Endodermal cell (in vitro differentiated cells): ENCODE measurements around the gene A3GALT2. TPM values are rescaled to one million over a fixed set of nuclear protein-coding genes. Genes with fewer than 3 reads are reported as not detected.

Experiments
- DNase-seq: peaks from one replicate; pipeline ENCODE4 v3.0.0-alpha.2; 2017
- H3K27ac ChIP-seq: 2 replicates; pipeline ENCODE4 v1.5.1; 2013; ENCODE audit warnings: mild to moderate bottlenecking, low read depth, low read length, moderate library complexity
- H3K27me3 ChIP-seq: 2 replicates; pipeline ENCODE4 v1.6.1; 2013; ENCODE audit warnings: mild to moderate bottlenecking, low read length, moderate library complexity; ENCODE audit not compliant: insufficient read depth, control insufficient read depth, poor library complexity, severe bottlenecking
- H3K36me3 ChIP-seq: 2 replicates; pipeline ENCODE4 v1.7.0; 2013; ENCODE audit warnings: mild to moderate bottlenecking, low read length, moderate library complexity; ENCODE audit not compliant: control insufficient read depth, insufficient read depth
- H3K4me1 ChIP-seq: one replicate; pipeline ENCODE4 v1.7.0; 2013; ENCODE audit warnings: low read length; ENCODE audit not compliant: control insufficient read depth, insufficient read depth
- H3K4me3 ChIP-seq: 2 replicates; pipeline ENCODE4 v1.5.1; 2013; ENCODE audit warnings: mild to moderate bottlenecking, low read length, moderate library complexity
- H3K9ac ChIP-seq: 2 replicates; pipeline ENCODE4 v1.6.1; 2013; ENCODE audit warnings: mild to moderate bottlenecking, low read length, moderate library complexity; ENCODE audit not compliant: poor library complexity, severe bottlenecking; ENCODE audit errors: extremely low read depth
- H3K9me3 ChIP-seq: 2 replicates; pipeline ENCODE4 v1.6.1; 2013; ENCODE audit warnings: mild to moderate bottlenecking, low read length, moderate library complexity; ENCODE audit not compliant: control insufficient read depth
- H3K27ac Mint-ChIP-seq: 2 replicates; pipeline ENCODE4 v1.8.0; 2020; ENCODE audit warnings: mixed read lengths
- H3K27me3 Mint-ChIP-seq: 2 replicates; pipeline ENCODE4 v1.8.0; 2021; ENCODE audit warnings: mild to moderate bottlenecking, mixed read lengths; ENCODE audit not compliant: insufficient read depth
- H3K36me3 Mint-ChIP-seq: 2 replicates; pipeline ENCODE4 v1.8.0; 2020; ENCODE audit warnings: low read depth, mixed read lengths
- H3K4me1 Mint-ChIP-seq: 2 replicates; pipeline ENCODE4 v1.8.0; 2020; ENCODE audit warnings: mixed read lengths
- H3K4me3 Mint-ChIP-seq: 2 replicates; pipeline ENCODE4 v1.8.0; 2020; ENCODE audit warnings: mild to moderate bottlenecking, moderate library complexity, mixed read lengths
- H3K9me3 Mint-ChIP-seq: 2 replicates; pipeline ENCODE4 v1.8.0; 2020; ENCODE audit warnings: mild to moderate bottlenecking, mixed read lengths
- CTCF ChIP-seq: fragments of 200-600 bp; sonication (generic); conservative IDR thresholded peaks from 2 replicates; pipeline ENCODE4 v1.5.0; 2021; ENCODE audit warnings: antibody characterized with exemption, mild to moderate bottlenecking
- WGBS, 2 experiments: methylation state at CpG; one replicate each; pipeline versions ENCODE4 v1.1.5 to v1.1.7; 2013; ENCODE audit warnings: missing lambda C conversion rate in 2 of 2, mixed read lengths in 1 of 2; ENCODE audit not compliant: insufficient coverage in 1 of 2, insufficient read length in 1 of 2; 5-methylcytosine and 5-hydroxymethylcytosine counted together
- total RNA-seq, 2 donors: library from RNA; stranded (reverse); fragmentation: NEBNext Ultra II Directional in 1 of 2; extraction: Animal tissue kit (Norgen Biotek cat#: 25700) in 1 of 2; gene quantifications; 2 replicates in 1 of 2; 3 replicates in 1 of 2; pipeline ENCODE4 v1.2.1, GENCODE V29; 2021

The A3GALT2 gene
- total RNA-seq, 2 donors from 2014 or later: not detected

GRCh38 chr1:33299461-33300155 lies 21.3 kb downstream of the A3GALT2 start:
- Histone ChIP-seq H3K4me1 (no peaks in the 10 kb centered on the region), H3K9me3 (peaks cover 14% of the 10 kb centered on the region), H3K27ac (no peak overlapping the region), H3K4me3 (no peak overlapping the region), H3K27me3 (no peaks in the 10 kb centered on the region), H3K9ac (no peak overlapping the region), H3K36me3 (peaks cover 46% of the 10 kb centered on the region)
- Mint-ChIP-seq H3K27ac (no peak overlapping the region), H3K4me1 (no peaks in the 10 kb centered on the region), H3K9me3 (peaks cover 4% of the 10 kb centered on the region), H3K36me3 (peaks cover 63% of the 10 kb centered on the region), H3K27me3 (peaks cover 16% of the 10 kb centered on the region), H3K4me3 (no peak overlapping the region)
- no peak for DNase-seq
- 93 to 100% methylated on average over 5 to 13 of the region's 15 CpGs for WGBS, 2 experiments
- no peak for TF ChIP-seq CTCF

DNA sequence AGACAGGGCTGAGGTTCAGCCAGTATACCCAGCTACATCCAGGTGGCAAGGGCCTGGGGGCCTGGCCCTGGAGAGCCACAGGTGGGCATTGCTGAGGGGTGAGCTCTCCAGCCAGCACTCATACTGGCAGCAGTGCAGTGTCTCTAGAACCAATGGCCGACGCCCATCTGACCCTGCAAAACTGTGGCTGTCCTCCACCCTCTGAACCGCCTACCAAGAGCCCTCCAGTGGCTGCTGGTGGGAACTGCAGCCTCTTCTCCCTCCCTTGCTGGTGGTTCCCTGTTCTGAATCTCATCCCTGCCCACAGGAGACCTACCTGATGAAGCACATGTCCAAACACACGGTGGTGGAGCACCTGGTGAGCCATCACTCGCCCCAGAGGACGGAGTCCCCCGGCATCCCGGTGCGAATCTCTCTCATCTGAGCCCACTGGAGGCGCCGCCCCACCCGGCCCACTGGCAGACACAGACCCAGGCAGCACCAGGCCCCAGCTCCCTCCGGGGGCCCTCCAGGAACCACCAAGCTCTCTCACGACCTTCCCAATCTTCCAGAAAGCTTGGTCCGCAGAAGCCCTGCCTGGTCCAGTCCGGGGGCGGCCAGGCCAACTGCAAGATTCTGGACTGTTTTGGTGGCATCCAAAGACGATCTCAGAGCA lies 22.1 kb downstream of the A3GALT2 start:
- no peaks in the 10 kb centered on the region for H3K4me1 Mint-ChIP-seq
- no peaks in the 10 kb centered on the region for H3K4me1 ChIP-seq
- H3K27ac ChIP-seq: no peak overlapping the region
- H3K9ac ChIP-seq: no peak overlapping the region
- TF ChIP-seq CTCF: peak; percentile 88
- DNase-seq: peak; percentile 93
- no peak overlapping the region for H3K4me3 Mint-ChIP-seq
- no peak overlapping the region for H3K27ac Mint-ChIP-seq
- H3K27me3 ChIP-seq: no peaks in the 10 kb centered on the region
- H3K36me3 Mint-ChIP-seq: peaks cover 71% of the 10 kb centered on the region
- H3K36me3 ChIP-seq: peaks cover 54% of the 10 kb centered on the region
- H3K9me3 ChIP-seq: peaks cover 14% of the 10 kb centered on the region
- H3K27me3 Mint-ChIP-seq: peaks cover 9% of the 10 kb centered on the region
- 82 to 85% methylated on average over 10 to 18 of the region's 18 CpGs for WGBS, 2 experiments
- H3K9me3 Mint-ChIP-seq: peaks cover 4% of the 10 kb centered on the region
- H3K4me3 ChIP-seq: no peak overlapping the region

GRCh38 chr1:33297911-33298622 lies 22.8 kb downstream of the A3GALT2 start:
- H3K9me3 ChIP-seq: peaks cover 14% of the 10 kb centered on the region
- no peaks in the 10 kb centered on the region for H3K4me1 ChIP-seq
- Mint-ChIP-seq H3K4me1 (no peaks in the 10 kb centered on the region), H3K4me3 (no peak overlapping the region), H3K27me3 (peaks cover 3% of the 10 kb centered on the region), H3K27ac (no peak overlapping the region), H3K9me3 (peaks cover 4% of the 10 kb centered on the region), H3K36me3 (peaks cover 74% of the 10 kb centered on the region)
- no peak overlapping the region for H3K9ac ChIP-seq
- DNase-seq: no peak
- H3K36me3 ChIP-seq: peaks cover 61% of the 10 kb centered on the region
- 94% methylated on average over 4 of the region's 4 CpGs; no CpG with 5 or more reads in 1 of the 2 experiments for WGBS, 2 experiments
- H3K4me3 ChIP-seq: no peak overlapping the region
- H3K27me3 ChIP-seq: no peaks in the 10 kb centered on the region
- no peak for TF ChIP-seq CTCF
- no peak overlapping the region for H3K27ac ChIP-seq
